ENCODE measurements around the gene GOLGA1.
"Not testable (repeated sequence)": the region's sequence is repeated elsewhere in the genome, so short reads cannot be mapped to it uniquely, and the experiment has no call there.

Gene GOLGA1

DNA sequence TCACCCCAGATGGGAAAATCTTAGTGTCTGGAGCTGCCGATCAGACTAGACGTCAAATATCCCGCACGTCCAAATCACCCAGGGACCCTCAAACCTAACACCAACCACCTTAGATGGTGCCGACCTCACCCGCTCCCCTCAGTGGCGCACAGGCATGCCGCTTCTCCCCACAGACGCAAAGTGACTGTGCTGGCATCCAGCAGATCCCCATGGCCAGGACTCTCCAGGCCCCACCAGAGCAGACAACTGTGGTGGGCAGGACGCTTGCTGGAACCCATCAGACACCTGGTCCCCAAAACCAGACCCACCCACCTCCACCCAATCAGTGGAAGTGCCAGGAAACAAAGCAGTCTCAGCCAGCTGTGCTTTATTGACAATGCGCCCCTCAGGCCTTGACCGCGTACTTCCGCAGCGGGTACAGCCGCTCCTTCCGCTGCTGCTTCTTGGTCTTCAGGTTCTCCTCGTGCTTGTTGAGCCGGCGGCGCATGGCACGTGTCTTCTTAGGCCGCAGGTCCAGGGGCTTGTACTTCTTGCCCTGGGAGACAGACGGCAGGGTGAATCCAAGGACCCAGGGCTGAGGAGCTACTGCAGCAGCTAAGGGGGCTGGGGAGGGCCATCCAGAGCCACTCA lies 83.2 kb downstream of the GOLGA1 start:
- no peak for FAIRE-seq

DNA sequence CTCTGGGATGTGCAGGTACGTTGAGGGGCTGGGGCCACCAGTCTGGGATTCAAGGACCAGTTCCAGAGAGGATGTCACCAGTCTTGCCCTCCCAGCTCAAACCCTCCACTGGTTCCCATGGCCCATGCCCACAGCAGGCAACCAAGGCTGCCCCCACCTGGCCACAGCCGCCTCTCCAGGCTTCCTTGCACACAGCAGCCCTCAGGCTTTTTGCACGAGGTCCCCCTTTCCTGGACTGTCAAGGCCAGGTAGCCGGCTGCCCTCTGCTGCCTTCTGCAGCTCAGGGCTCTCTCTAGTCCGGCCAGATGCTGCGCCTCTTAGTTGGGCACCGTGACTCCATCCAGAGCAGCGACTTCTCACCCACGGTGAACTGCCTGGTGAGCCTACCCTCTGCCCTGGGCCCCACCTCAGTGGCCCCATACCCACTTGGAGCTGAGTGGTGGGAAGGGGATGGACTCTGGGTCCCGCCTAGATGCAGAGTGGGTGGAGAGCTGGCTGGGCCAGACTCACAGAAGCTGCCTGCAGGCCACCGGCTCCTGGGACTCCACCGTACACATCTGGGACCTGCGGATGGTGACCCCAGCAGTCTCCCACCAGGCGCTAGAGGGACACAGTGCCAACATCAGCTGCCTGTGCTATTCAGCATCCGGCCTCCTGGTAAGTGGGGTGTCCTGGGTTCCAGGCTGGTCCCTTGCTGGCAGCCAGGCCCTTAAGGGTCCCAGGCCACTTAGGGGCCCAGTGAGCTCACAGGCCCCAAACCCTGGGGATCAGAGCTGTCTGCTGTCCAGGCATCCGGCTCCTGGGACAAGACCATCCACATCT lies 84.7 kb downstream of the GOLGA1 start:
- no peak for FAIRE-seq

DNA sequence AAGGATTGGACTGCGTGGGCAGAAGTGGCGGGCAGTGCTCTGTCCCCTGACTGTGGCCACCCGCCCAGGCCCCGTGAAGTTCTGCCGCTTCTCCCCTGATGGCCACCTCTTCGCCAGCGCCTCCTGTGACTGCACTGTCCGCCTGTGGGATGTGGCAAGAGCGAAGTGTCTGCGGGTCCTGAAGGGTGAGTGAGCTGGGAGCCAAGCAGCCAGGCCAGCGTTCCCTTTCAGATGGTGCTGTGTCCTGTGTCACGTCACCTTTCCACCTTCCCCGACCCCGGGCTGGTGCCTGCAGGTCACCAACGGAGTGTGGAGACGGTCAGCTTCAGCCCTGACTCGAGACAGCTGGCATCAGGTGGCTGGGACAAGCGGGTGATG lies 85.3 kb downstream of the GOLGA1 start:
- FAIRE-seq, result no peak

DNA sequence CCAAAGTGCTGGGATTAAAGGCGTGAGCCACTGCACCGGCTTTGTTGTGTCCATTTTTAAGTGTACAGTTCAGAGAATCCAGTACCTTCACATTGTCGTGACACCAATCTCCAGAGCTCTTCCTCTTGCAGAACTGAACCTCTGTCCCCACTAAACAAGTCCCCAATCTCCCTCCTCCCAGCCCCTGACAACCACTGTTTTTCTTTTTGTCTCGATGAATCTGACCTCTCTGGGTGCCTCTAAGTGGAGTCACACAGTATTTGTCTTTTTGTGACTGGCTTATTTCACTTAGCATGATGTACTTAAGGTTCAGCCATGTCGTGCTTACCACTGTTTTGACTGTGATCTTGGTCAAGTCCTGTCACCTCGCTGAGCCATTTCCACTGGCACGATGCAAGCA lies 86.1 kb downstream of the GOLGA1 start:
- no peak for FAIRE-seq

DNA sequence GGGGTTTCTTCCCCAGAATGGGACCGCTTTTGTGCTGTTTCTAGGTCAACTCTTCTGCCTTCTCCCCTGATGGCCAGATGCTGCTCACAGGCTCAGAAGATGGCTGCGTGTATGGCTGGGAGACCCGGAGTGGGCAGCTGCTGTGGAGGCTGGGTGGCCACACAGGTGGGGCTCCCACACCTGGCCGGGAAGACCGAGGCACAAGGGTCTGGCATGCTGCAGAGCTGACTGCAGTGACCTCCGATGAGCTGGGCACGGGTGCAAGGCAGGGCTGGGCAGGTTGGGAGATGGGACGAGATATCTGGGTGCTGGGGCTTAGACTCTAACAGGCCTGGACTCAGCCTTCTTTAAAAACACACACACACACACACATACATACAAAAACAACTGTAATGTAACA lies 86.7 kb downstream of the GOLGA1 start:
- no peak for FAIRE-seq

DNA sequence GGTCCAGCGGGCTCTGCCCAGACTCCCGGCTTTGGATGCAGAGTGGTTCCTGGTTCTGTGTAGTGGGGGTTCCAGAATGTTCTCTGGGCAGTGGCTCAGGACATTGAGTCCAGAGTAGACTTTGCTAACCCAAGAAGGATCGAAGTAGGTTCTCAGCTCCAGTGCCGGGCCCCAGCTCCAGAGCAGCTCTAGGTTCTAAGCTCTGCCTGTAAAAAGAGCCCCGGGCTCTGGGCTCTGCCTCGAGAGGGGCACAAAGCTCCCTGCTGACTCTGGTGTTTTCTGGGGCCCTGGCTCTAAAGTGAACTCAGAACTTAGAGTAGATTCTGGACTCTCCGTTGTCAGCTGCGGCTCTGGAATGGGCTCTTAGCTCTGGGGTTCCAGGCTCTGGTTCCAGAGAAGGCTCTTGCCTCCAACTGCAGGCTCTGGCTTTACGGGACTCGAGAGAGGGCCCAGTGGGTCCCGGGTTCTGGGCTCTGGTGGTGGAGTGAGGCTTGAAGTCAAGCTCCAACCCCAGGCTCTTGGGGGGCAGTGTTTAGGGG lies 87.2 kb downstream of the GOLGA1 start:
- FAIRE-seq, result no peak

DNA sequence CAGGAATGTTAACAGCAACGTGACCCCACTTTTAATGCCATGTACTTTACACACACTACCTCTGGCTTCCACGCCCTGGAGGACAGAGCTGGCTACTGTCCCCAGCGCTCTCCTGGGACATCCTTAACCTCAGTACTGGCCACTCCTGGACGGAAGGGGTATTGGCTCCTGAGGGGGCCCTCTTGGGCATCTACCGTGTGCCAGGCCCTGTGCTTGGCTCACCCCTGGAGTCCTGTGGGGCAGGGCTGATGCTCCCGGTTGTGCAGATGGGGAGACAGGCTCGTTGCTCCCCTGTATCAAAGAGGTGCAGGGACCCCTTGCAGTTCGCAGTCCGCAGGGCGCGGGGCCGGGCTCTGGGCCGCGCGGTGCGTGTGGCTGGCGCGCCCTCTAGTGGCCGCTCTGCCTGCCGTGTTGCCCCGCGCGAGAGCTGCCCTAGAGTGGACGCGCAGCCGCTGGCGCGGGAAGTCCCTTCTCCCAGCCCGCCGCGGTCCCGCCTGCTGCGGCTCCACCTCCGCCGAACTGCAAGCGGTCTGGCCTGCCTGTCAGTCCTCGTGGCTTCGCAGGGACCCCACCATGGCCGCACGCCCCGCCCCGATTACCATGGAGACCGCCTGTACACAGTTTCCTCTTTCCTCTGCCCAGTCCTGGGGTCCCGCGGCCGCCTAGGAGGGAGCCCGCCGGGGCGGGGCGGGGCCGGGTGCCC lies 87.9 kb downstream of the GOLGA1 start, which contains the start of gene WDR38:
Gene WDR38, plus strand, starts transcription at position 632 of the 703 bp plus-strand sequence. CDS start 72 bp downstream, outside the sequence.
- FAIRE-seq, result no peak

DNA sequence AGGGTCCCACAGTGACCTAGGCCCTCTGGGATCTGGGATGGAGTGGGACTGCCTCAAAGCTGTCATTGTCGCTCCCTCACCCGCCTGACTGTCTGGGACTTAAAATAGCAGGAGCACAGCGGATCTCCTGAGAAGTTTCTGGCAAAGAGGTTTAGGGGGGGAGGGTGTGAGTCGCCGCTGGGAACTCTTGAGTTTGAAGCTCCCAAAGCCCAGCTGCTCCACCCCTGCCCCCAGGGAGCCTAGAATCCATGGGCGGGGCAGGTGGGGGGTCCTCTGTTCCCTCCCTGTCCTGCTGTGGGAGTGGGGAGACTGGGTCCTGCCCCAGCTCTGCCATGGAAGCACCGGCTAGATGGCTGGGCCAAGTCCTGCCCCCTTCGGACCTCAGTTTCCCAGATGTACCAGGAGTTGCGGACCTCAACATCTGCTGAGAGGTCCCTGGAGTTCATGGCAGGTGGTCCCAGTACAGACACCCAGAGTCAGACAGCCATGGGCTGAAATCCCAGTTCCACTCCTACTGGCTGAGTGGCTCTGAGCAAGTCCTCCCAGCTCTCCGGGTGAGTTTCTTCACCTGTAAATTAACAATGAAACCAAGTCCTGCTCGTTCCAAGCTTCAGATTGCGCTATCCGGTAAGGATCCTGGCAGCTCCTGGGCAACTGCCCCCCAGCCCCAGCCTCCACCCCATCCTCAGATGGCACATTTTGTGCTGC lies 88.6 kb downstream of the GOLGA1 start:
- FAIRE-seq, result no peak

DNA sequence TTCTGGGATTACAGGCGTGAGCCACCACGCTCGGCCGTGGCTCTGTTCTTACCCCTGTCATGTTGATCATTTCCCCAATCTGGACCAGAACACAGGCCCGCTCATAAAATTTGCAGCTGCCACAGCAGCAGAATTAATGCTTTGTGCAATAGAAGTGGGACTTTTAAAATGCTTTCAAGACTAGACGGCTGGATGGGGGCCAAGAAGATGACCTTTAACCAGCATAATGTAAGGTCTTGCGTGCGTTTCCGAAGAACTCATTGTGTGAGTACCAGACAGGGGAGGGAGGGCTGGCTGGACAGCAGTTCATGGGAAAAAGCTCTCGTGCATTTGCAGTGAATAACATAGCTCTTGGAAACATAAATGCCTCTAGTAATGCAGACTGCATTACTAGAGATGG lies 91.1 kb downstream of the GOLGA1 start:
- no peak for FAIRE-seq

DNA sequence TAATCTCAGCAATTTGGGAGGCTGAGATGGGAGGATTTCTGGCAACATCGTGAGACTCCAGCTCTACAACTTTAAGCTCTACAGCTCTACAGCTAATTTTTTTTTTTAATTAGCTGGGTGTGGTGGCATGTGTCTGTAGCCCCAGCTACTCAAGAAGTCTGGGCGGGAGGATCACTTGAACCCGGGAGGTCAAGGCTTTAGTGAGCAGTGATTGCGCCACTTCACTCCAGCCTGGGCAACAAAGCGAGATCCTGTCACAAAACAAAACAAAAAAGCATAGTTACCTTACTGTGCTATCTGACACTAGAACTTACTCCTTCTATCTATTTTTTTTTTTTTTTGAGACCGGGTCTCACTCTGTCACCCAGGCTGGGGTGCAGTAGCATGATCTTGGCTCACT lies 93.9 kb downstream of the GOLGA1 start:
- FAIRE-seq, result no peak

DNA sequence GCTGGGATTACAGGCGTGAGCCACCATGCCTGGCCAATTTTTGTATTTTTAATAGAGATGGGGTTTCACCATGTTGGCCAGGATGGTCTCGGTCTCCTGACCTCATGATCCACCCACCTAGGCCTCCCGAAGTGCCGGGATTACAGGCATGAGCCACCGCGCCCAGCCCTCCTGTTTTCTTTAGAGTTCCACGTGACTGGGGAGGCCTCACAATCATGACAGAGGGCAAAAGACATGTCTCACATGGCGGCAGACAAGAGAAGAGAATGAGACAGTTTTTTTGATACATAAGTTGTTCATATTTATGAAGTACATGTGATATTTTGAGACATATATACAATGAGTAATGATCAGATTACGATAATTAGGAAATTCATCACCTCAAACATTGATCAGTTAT lies 94.4 kb downstream of the GOLGA1 start:
- FAIRE-seq, result not testable (repeated sequence)

DNA sequence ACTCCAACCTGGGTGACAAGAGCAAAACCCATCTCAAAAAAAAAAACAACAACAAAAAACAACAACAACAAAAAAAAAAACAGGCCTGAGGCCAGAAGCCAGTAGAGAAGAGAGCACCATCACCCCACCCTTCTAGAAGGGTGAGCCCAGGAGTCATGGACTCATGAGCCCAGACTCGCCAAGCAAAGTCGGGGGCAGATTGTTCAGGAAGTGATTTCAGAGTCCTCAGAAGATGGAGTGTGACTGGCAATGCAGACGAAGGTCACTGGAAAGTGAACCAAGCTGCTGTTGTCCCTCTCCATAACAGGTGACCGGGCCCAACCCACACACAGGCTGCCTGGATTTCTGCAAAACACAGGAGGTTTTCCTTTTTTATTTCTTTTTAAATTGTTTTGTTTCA lies 96.6 kb downstream of the GOLGA1 start:
- FAIRE-seq, result no peak

DNA sequence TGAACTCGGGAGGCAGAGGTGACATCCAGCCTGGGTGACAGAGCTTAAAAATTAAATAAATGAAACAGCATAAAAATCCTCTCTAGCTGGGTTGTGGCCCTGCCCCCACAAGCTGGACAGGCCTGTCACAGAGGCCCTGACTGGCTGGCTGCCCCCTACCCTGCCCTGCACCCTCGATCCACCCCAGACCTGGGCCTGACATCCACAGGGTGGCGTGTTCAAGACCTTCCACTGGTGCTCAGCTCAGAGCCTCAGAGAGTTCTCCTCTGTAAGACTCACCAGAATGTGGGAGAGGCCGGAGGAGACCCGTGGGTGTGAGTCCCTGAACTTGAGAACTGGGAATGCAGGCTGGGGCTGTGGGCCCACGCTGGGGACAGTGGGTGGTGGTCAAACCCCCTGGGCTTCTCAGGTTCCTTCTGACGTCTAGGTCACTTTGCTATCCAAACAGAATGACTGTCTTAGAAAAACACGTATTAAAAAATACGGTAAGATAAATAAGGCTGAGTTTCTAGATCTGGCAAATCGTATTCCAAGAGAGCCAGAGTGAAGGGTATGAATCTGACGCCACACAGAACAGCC lies 97.3 kb downstream of the GOLGA1 start:
- FAIRE-seq, result no peak

DNA sequence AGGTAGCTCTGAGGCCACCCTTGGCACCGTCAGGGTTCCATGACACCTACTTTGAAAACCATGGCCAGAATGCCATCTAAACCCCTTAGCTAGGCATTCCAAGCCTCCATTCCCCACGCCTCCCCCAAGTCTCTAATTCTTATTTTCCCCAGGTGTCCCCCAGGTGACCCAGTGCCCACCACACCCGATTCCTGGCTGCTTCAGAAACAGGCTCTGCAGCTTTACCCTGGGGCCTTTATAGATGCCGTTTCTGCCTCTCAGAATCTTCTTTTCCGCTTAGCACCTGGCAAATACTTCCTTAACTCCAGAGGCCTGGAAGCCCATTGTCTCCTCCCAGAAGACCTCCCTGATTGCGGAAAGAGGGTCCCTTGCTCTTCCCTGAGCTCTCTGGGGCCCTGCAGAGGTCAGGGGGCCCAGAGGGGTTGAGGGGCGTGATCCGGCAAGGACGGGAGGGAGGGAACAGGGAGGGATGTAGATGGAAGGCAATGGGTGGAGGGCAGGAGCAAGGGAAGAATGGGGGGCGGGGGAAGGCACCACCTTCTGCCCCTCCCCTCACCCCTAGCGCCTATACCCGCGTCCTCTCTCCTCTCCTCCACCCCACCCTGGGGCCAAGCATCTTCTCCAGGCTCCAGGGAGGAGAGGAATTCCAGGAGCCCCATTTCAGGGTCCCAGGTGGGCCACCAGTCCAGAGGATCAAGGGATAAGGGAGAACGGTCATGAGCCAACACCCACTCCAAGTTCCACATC lies 99.6 kb downstream of the GOLGA1 start:
- FAIRE-seq, result no peak

DNA sequence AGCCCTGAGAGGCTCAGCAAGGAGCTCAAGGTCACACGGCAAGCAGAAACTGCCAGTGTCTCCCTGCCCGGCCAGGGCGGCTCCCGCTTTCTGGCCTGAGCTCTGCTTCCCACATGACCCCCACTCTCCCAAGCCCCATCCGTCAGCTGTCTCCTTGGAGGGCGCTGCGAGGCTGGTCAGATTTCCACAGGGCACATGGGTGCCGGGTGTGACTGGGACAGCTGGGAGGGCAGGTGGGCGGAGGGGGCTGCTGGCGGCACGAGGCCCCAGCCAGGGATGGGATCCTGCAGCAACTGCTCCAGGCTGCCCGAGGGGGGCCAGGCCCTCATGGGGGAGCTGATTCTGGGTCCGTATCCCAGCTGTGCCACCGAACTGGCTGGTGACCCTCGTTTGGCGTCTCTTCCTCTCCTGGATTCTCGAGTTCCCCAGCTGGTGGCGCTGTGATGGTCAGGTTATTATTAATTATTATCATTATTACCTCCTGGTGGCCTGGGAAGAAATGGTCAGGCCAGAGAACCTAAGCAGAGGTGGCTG lies 100.5 kb downstream of the GOLGA1 start:
- no peak for FAIRE-seq

DNA sequence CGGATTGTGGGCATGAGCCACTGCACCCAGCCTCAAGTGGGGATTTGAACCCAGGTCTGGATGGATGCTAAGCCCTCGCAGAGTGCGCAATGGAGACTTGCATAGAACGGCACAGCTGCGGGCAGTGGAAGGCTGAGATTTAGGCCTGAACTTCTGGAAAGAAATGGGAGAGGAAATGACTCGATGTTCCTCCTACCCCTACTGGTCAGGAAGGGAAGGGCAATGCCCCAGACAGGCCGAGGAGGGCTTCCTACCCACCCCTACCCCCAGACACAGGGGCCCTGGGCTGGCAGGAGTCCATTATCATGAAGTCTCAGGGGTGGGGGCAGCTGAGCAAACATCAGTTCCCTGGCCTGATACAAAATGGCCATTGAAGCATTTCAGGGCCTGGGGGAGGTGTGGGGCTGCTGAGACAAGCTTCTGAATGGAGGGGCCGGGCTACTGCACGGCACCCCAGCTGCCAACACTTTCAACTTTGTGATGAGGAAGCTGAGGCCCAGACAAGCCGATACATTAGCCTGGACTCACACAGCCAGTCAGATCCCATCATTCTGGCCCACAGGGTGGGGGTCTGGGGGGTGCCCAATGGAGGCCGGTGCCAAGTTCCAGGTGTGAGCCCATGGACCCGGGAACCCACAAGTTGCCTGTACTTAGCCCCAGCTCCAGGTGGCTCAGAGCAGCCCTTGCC lies 101.1 kb downstream of the GOLGA1 start:
- no peak for FAIRE-seq

DNA sequence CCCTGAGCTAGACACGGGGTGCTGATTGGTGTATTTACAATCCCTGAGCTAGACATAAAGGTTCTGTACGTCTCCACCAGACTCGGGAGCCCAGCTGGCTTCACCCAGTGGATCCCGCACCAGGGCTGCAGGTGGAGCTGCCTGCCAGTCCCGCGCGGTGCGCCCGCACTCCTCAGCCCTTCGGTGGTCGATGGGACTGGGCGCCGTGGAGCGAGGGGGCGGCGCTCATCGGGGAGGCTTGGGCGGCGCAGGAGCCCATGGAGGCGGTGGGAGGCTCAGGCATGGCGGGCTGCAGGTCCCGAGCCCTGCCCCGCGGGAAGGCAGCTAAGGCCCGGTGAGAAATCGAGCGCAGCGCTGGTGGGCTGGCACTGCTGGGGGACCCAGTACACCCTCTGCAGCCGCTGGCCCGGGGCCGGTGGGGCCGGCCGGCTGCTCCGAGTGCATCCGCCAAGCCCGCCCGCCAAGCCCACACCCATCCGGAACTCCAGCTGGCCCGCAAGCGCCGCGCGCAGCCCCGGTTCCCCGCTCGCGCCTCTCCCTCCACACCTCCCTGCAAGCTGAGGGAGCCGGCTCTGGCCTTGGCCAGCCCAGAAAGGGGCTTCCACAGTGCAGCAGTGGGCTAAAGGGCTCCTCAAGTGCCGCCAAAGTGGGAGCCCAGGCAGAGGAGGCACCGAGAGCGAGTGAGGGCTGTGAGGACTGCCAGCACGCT lies 102.2 kb downstream of the GOLGA1 start:
- FAIRE-seq, result not testable (repeated sequence)

DNA sequence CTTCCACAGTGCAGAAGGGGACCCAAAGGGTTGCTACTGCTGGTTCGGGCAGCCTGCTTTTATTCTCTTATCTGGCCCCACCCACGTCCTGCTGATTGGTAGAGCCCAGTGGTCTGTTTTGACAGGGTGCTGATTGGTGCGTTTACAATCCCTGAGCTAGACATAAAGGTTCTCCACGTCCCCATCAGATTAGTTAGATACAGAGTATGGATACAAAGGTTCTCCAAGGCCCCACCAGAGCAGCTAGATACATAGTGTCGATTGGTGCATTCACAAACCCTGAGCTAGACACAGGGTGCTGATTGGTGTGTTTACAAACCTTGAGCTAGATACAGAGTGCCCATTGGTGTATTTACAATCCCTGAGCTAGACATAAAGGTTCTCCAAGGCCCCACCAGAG lies 102.8 kb downstream of the GOLGA1 start:
- not testable (repeated sequence) for FAIRE-seq

DNA sequence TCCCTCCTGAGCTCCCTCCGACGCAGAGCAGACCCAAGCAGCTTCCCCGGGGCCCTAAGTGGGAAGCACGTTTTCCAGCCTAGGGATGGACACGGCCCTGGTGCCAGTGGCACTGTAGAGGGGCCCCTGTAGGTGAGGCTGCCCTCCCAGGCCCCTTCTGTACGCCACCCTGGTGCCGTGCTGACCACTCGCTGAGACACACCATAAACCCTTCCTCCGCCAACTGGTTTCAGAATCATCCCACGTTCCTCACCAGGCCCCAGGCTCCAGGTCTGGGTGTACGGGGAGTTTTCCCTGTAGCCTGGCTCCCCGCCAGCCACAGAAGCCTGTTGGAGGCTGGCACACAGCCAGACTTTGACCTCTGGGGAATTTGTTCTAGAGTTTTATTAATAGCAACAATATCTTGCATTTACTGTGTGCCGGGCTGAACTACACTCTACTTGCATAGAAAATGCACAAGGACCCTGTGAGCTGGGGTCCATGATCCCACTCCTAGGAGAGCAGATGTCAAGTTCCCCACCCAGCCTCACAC lies 105.8 kb downstream of the GOLGA1 start:
- FAIRE-seq, result no peak

DNA sequence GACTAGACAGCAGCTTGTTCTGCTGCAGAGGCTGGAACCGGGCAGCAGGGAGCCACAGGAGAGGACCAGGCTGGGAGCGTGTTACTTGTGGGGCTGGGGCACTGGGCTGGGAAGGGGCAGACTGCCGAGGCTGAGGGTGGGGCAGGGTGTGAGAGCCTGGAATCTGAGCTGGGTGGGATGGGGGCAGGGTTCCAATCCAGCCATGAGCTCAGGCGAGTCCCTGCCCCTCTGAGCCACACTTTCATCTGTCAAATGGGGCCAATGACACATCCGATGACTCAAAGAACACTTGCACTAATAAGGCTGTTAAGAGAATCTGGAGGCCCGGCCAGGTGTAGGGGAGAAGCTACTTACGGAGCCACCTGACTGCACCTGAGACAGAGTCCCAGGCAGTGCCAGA lies 106.3 kb downstream of the GOLGA1 start:
- FAIRE-seq, result no peak

All from islet of Langerhans (tissue), 1 donor.